Mesothelial cell of epicardium (in vitro differentiated cells): ENCODE results near the gene PHC1. TPM values are rescaled to one million over a fixed set of nuclear protein-coding genes. Genes with fewer than 3 reads are reported as not detected.

Experiments used
- DNase-seq, 2 experiments: peaks; one replicate each; pipeline ENCODE4 v3.0.0; 2021; ENCODE audit warnings: low spot score in 2 of 2; ENCODE audit not compliant: unreplicated experiment in 2 of 2
- H3K27ac Mint-ChIP-seq: 2 replicates; pipeline ENCODE4 v1.8.0; 2021; ENCODE audit warnings: mixed read lengths
- H3K27me3 Mint-ChIP-seq: 2 replicates; pipeline ENCODE4 v1.8.0; 2021; ENCODE audit warnings: low read depth, mixed read lengths
- H3K36me3 Mint-ChIP-seq: 2 replicates; pipeline ENCODE4 v1.8.0; 2021; ENCODE audit warnings: mixed read lengths
- H3K4me1 Mint-ChIP-seq: 2 replicates; pipeline ENCODE4 v1.8.0; 2021; ENCODE audit warnings: mixed read lengths
- H3K4me3 Mint-ChIP-seq: 2 replicates; pipeline ENCODE4 v1.8.0; 2021; ENCODE audit warnings: mild to moderate bottlenecking, moderate library complexity, mixed read lengths
- H3K9me3 Mint-ChIP-seq: 2 replicates; pipeline ENCODE4 v1.8.0; 2021; ENCODE audit warnings: mixed read lengths
- CTCF ChIP-seq: fragments of 200-600 bp; sonication (generic); IDR thresholded peaks from one replicate; pipeline ENCODE4 v1.5.0; 2021; ENCODE audit warnings: antibody characterized with exemption; ENCODE audit not compliant: unreplicated experiment
- total RNA-seq: library from RNA; stranded (reverse); gene quantifications from 3 replicates; pipeline ENCODE4 v1.2.1, GENCODE V29; 2021

The PHC1 gene
- total RNA-seq, 1 donor from 2014 or later = 119 TPM

GRCh38 chr12:8989413-8989812, 75.1 kb downstream of the PHC1 start, which contains the start of gene KLRG1:
Gene KLRG1, plus strand, starts transcription at chr12:8989546. Its CDS starts 90 bp downstream, at chr12:8989636.
- TF ChIP-seq CTCF = no peak
- H3K27me3 Mint-ChIP-seq = no peaks in the 10 kb centered on the region
- H3K4me3 Mint-ChIP-seq = no peak within 1 kb of the TSS
- no peaks in the 10 kb centered on the region for H3K9me3 Mint-ChIP-seq
- no peaks in the 10 kb centered on the region for H3K36me3 Mint-ChIP-seq
- H3K4me1 Mint-ChIP-seq = no peaks in the 10 kb centered on the region
- no peak within 1 kb of the TSS for H3K27ac Mint-ChIP-seq
- no peak for DNase-seq

Other genes with a start within 250 kb of the PHC1 start
- 121 to 124 TPM (median 123 TPM) in 3 replicates for gene RIMKLB, start 216.5 kb upstream of the PHC1 start, total RNA-seq
- gene A2ML1, start 91.9 kb upstream of the PHC1 start, total RNA-seq = 0.13 to 0.16 TPM (median 0.14 TPM) in 3 replicates
- gene M6PR, start 35.1 kb downstream of the PHC1 start, total RNA-seq = 117 to 118 TPM (median 117 TPM) in 3 replicates
- gene KLRG1, start 75.0 kb downstream of the PHC1 start, total RNA-seq = 2.0 to 2.2 TPM (median 2.0 TPM) in 3 replicates
- 3.8 to 4.8 TPM (median 4.3 TPM) in 3 replicates for gene A2M, start 201.4 kb downstream of the PHC1 start, total RNA-seq